Measurements from ENCODE around the gene LIMS4.
"Not testable (repeated sequence)": the region's sequence is repeated elsewhere in the genome, so short reads cannot be mapped to it uniquely, and the experiment has no call there.

The LIMS4 gene

GRCh38 chr2:110472171-110473058, at the start of gene LIMS4:
Gene LIMS4 (minus strand): TSS chr2:110472816. CDS start chr2:110472778, 38 bp downstream.
- DNase-seq, result not testable (repeated sequence)

- DNase-seq, result not testable (repeated sequence)
Observed at GRCh38 chr2:110499755-110500377, 27.2 kb upstream of the LIMS4 start.

GRCh38 chr2:110496027-110496426, 23.4 kb upstream of the LIMS4 start:
- DNase-seq, result not testable (repeated sequence)

GRCh38 chr2:110494488-110494887, 21.9 kb upstream of the LIMS4 start:
- not testable (repeated sequence) for DNase-seq

GRCh38 chr2:110488991-110489390, 16.4 kb upstream of the LIMS4 start:
- DNase-seq, result not testable (repeated sequence)

- not testable (repeated sequence) for DNase-seq
Observed at GRCh38 chr2:110482697-110483096, 10.1 kb upstream of the LIMS4 start.

- not testable (repeated sequence) for DNase-seq
Observed at GRCh38 chr2:110481200-110481599, 8.6 kb upstream of the LIMS4 start.

- DNase-seq, result not testable (repeated sequence)
Observed at GRCh38 chr2:110480084-110480483, 7.5 kb upstream of the LIMS4 start.

GRCh38 chr2:110477370-110477769, 4.8 kb upstream of the LIMS4 start:
- DNase-seq, result not testable (repeated sequence)

GRCh38 chr2:110476952-110477351, 4.3 kb upstream of the LIMS4 start:
- DNase-seq, result not testable (repeated sequence)

GRCh38 chr2:110475627-110476359, 3.2 kb upstream of the LIMS4 start:
- not testable (repeated sequence) for DNase-seq

- not testable (repeated sequence) for DNase-seq
Observed at GRCh38 chr2:110474898-110475297, 2.3 kb upstream of the LIMS4 start.

GRCh38 chr2:110473059-110473358, 393 bp upstream of the LIMS4 start:
- DNase-seq, result not testable (repeated sequence)

GRCh38 chr2:110468921-110469320, 3.7 kb downstream of the LIMS4 start:
- DNase-seq, result not testable (repeated sequence)

GRCh38 chr2:110465312-110465711, 7.3 kb downstream of the LIMS4 start:
- DNase-seq, result not testable (repeated sequence)

- not testable (repeated sequence) for DNase-seq
Observed at GRCh38 chr2:110462458-110462857, 10.2 kb downstream of the LIMS4 start.

- DNase-seq, result not testable (repeated sequence)
Observed at GRCh38 chr2:110460318-110460717, 12.3 kb downstream of the LIMS4 start.

GRCh38 chr2:110457214-110457590, 15.4 kb downstream of the LIMS4 start:
- not testable (repeated sequence) for DNase-seq

- not testable (repeated sequence) for DNase-seq
Observed at GRCh38 chr2:110456291-110457213, 16.1 kb downstream of the LIMS4 start.

- DNase-seq, result not testable (repeated sequence)
Observed at GRCh38 chr2:110455080-110455670, 17.4 kb downstream of the LIMS4 start.

GRCh38 chr2:110450951-110451350, 21.7 kb downstream of the LIMS4 start:
- DNase-seq, result not testable (repeated sequence)

Data from activated CD4-positive, alpha-beta T cell treated with anti-CD3 and anti-CD28 coated beads, Interleukin-2, amount 50 U/mL, for 48 hours (primary cell).